HEK293T (cell line): Measurements from ENCODE around the gene OPRM1.

Experiments
- ELF4 ChIP-seq: fragments of 450-650 bp; IDR thresholded peaks from 2 replicates; pipeline ENCODE4 v1.6.1; 2017; ENCODE audit warnings: antibody characterized with exemption
- FOXA1 ChIP-seq: fragments of 450-650 bp; IDR thresholded peaks from 2 replicates; pipeline ENCODE4 v1.6.1; 2016; ENCODE audit warnings: mild to moderate bottlenecking
- FOXK2 ChIP-seq: fragments of 450-650 bp; IDR thresholded peaks from 2 replicates; pipeline ENCODE4 v1.6.1; 2016; ENCODE audit warnings: mild to moderate bottlenecking
- HDGF ChIP-seq: fragments of 450-650 bp; IDR thresholded peaks from 2 replicates; pipeline ENCODE4 v1.6.1; 2017; ENCODE audit warnings: antibody characterized with exemption, borderline replicate concordance

DNA sequence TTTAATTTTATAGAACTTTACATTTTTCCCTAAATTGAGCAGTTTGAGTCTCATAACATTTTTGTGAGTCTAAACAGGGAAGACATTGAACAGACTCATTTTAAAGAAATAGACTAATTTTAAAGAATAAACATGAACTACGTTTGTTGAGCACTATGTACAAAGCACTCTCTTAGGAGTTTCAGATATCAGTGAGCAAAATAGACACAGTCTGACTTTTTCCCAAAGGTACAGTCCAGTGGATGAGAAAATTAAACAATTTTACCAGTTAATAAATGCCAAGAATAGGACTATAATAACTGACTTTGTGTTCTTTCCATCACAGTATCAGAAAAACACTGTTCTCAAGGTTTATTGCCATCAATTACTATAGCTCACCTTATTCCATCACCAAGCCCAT is 18.1 kb downstream of the OPRM1 start:
- TF ChIP-seq FOXK2 (no peak), ELF4 (no peak), FOXA1 (no peak), HDGF (no peak)
